GM12875 (cell line): Measurements from ENCODE around the gene RELN.

ENCODE experiments used
- H3K4me3 ChIP-seq: one replicate; pipeline ENCODE4 v1.5.1; 2011; ENCODE audit warnings: low read depth, low read length, control low read depth
- CTCF ChIP-seq: IDR thresholded peaks from 2 replicates; pipeline ENCODE4 v1.5.1; 2011; ENCODE audit warnings: low read depth, mild to moderate bottlenecking, control low read depth, inconsistent platforms, low read length, moderate library complexity, borderline replicate concordance; ENCODE audit not compliant: insufficient read depth

The RELN gene

GRCh38 chr7:103762877-103763276 lies 226.6 kb downstream of the RELN start:
- TF ChIP-seq CTCF: no peak

GRCh38 chr7:103762065-103762760 lies 227.2 kb downstream of the RELN start:
- no peak overlapping the region for H3K4me3 ChIP-seq
- TF ChIP-seq CTCF: no peak

More at GRCh38 chr7:103762877-103763276, 226.6 kb downstream of the RELN start:
- H3K4me3 ChIP-seq: no peak overlapping the region

GRCh38 chr7:103752995-103753394 lies 236.5 kb downstream of the RELN start:
- no peak overlapping the region for H3K4me3 ChIP-seq
- no peak for TF ChIP-seq CTCF

GRCh38 chr7:103751311-103751880 lies 238.1 kb downstream of the RELN start:
- TF ChIP-seq CTCF: no peak
- no peak overlapping the region for H3K4me3 ChIP-seq

- no peak for TF ChIP-seq CTCF
These were observed 240.8 kb downstream of the RELN start for GRCh38 chr7:103748680-103749079.

GRCh38 chr7:103735377-103735776 lies 254.1 kb downstream of the RELN start:
- no peak for TF ChIP-seq CTCF

More at GRCh38 chr7:103748680-103749079, 240.8 kb downstream of the RELN start:
- no peak overlapping the region for H3K4me3 ChIP-seq

GRCh38 chr7:103731169-103731568 lies 258.3 kb downstream of the RELN start:
- H3K4me3 ChIP-seq: no peak overlapping the region
- TF ChIP-seq CTCF: no peak

More at GRCh38 chr7:103735377-103735776, 254.1 kb downstream of the RELN start:
- H3K4me3 ChIP-seq: no peak overlapping the region
